GM12878 (cell line): Measurements from ENCODE around the gene KIF25. TPM values are rescaled to one million over a fixed set of nuclear protein-coding genes. Genes with fewer than 3 reads are reported as not detected.
"Not testable (repeated sequence)": the region's sequence is repeated elsewhere in the genome, so short reads cannot be mapped to it uniquely, and the experiment has no call there.

ENCODE experiments used
- ATAC-seq: fragments of 200-7000 bp; cut with Tn5 transposase; 3 replicates; pipeline ENCODE4 v1.9.1; 2020; ENCODE audit warnings: mild to moderate bottlenecking, moderate library complexity
- BruUV-seq: library from RNA; stranded (reverse); fragments of 400-500 nt; replicated peaks from 2 replicates; lab custom pipeline; 2021; lab: Mats Ljungman, UMichigan
- CTCF ChIA-PET: fragments of 300-600 bp; sonication (Branson Sonifier 250); formaldehyde crosslinking; extraction: SDS; loops from one replicate; lab custom pipeline; 2021; ENCODE audit warnings: inconsistent platforms; lab: Yijun Ruan, JAX
- POLR2A ChIA-PET: fragments of 350-600 bp; formaldehyde crosslinking; extraction: SDS; loops from one replicate; lab custom pipeline; 2021; ENCODE audit warnings: inconsistent platforms; lab: Charles Lee
- RAD21 ChIA-PET: fragments of 300-600 bp; sonication (Branson Sonifier 250); formaldehyde crosslinking; loops from one replicate; lab custom pipeline; 2023; ENCODE audit warnings: antibody characterized with exemption; ENCODE audit not compliant: unreplicated experiment; lab: Charles Lee
- SMC1A ChIA-PET: fragments of 300-600 bp; sonication (Branson Sonifier 250); formaldehyde crosslinking; loops from one replicate; lab custom pipeline; 2023; ENCODE audit not compliant: unreplicated experiment, uncharacterized antibody; lab: Charles Lee
- DNase-seq: peaks from one replicate; pipeline ENCODE4 v3.0.0-alpha.2; 2011; ENCODE audit warnings: low read depth, low spot score
- FAIRE-seq: peaks from 3 replicates; lab custom pipeline; 2011; peaks lifted over from hg19 to GRCh38; lab: Jason Lieb, UNC
- H2AFZ ChIP-seq: 2 replicates; pipeline ENCODE4 v1.6.0; 2011; ENCODE audit warnings: low read depth, low read length, control low read depth; ENCODE audit not compliant: control insufficient read depth
- H3K27ac ChIP-seq: 2 replicates; pipeline ENCODE4 v1.5.1; 2011; ENCODE audit warnings: control low read depth; ENCODE audit not compliant: control insufficient read depth, insufficient read depth
- H3K27me3 ChIP-seq, 2 experiments: replicated peaks in 1 of 2; 2 replicates each; pipeline versions ENCODE4 v1.6.0 to v1.6.1; 2011; ENCODE audit warnings: low read length in 1 of 2; ENCODE audit not compliant: control insufficient read depth in 2 of 2, insufficient read depth in 2 of 2
- H3K36me3 ChIP-seq, 2 experiments: 2 replicates each; pipeline ENCODE4 v1.5.1; 2011; ENCODE audit warnings: low read length in 1 of 2; ENCODE audit not compliant: control insufficient read depth in 2 of 2, insufficient read depth in 2 of 2
- H3K4me1 ChIP-seq: 2 replicates; pipeline ENCODE4 v1.6.1; 2011; ENCODE audit warnings: mild to moderate bottlenecking, low read length, moderate library complexity, mixed read lengths; ENCODE audit not compliant: control insufficient read depth, insufficient read depth
- H3K4me2 ChIP-seq: 2 replicates; pipeline ENCODE4 v1.6.0; 2011; ENCODE audit warnings: control low read depth; ENCODE audit not compliant: control insufficient read depth, insufficient read depth
- H3K4me3 ChIP-seq: fragments of 200-600 bp; sonication (generic); 2 replicates; pipeline ENCODE4 v1.5.1; 2016
- H3K79me2 ChIP-seq: 2 replicates; pipeline ENCODE4 v1.6.0; 2011; ENCODE audit warnings: low read length; ENCODE audit not compliant: control insufficient read depth, insufficient read depth
- H3K9ac ChIP-seq: 2 replicates; pipeline ENCODE4 v1.8.0; 2011; ENCODE audit warnings: low read length, control low read depth, mixed read lengths; ENCODE audit not compliant: control insufficient read depth, insufficient read depth
- H3K9me3 ChIP-seq: replicated peaks from 3 replicates; pipeline ENCODE4 v1.5.1; 2011; ENCODE audit warnings: mild to moderate bottlenecking, low read length; ENCODE audit not compliant: control insufficient read depth, insufficient read depth
- H4K20me1 ChIP-seq: 2 replicates; pipeline ENCODE4 v1.6.0; 2011; ENCODE audit not compliant: control insufficient read depth, insufficient read depth
- NR2C2 ChIP-seq: IDR thresholded peaks from 2 replicates; pipeline ENCODE4 v1.6.1; 2011; ENCODE audit warnings: borderline replicate concordance, low read depth; ENCODE audit not compliant: control insufficient read depth, insufficient read length
- WGBS: methylation state at CpG from one replicate; pipeline ENCODE4 v1.1.6; 2016; ENCODE audit warnings: low lambda C conversion rate; ENCODE audit not compliant: insufficient replicate concordance, insufficient coverage; ENCODE audit errors: missing lambda C conversion rate; 5-methylcytosine and 5-hydroxymethylcytosine counted together
- in situ Hi-C: fragments of 300-500 bp; cut with MboI; formaldehyde crosslinking; loops from 9 replicates; pipeline ENCODE4 v1.14.3; 2018; ENCODE audit warnings: mixed read lengths
- intact Hi-C: fragments of 100-400 bp; cut with micrococcal nuclease; formaldehyde crosslinking; loops from one replicate; pipeline ENCODE4 v1.14.2; 2022; ENCODE audit not compliant: unreplicated experiment
- polyA plus RNA-seq, 11 experiments: library from polyadenylated mRNA; depleted of rRNA in 4 of 11; unstranded in 6 of 11; stranded (reverse) in 5 of 11; fragments of >200 nt; fragmentation: Nextera tagmentation in 4 of 11; fragmentation: Illumina TruSeq in 1 of 11; extraction: Ambion mirVana in 4 of 11; extraction: Trizol in 1 of 11; gene quantifications; 1 replicate in 1 of 11; 2 replicates in 10 of 11; pipeline versions ENCODE4 v1.2.1 to v1.2.3, GENCODE V29; 2011 to 2016; ENCODE audit warnings: inconsistent platforms in 2 of 11, missing spikeins in 2 of 11, low read depth in 1 of 11
- total RNA-seq, 4 experiments: library from RNA; depleted of rRNA in 3 of 4; stranded (reverse); fragments of >200 nt in 3 of 4; fragmentation: Illumina TruSeq in 1 of 4; extraction: Trizol in 1 of 4; gene quantifications; 2 replicates each; pipeline versions ENCODE4 v1.2.1 to v1.2.3, GENCODE V29; 2013 to 2021

KIF25 gene
- total and polyA plus RNA-seq, 10 of the 15 experiments (the other 5 are each of a cell fraction or from before 2014, with no cell fraction given) = not detected

DNA sequence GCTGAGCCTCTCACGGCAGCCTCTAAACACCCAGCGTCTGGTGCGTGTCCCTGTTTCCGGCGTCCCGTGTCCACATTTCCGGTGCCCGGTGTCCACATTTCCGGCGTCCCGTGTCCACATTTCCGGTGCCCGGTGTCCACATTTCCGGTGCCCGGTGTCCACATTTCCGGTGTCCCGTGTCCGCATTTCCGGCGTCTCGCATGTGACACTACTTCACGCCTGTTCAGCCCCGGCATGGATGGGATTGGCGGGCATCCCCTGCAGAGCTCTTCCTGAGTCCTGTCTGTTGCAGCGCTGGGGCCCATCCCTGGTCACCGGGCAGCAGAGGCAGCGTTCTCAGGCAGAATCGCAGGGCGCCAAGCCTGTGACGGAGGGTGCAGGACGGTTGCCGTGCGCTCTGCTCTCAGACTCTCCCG lies 78.3 kb downstream of the KIF25 start:
- 80% methylated on average over 22 of the region's 34 CpGs for WGBS

DNA sequence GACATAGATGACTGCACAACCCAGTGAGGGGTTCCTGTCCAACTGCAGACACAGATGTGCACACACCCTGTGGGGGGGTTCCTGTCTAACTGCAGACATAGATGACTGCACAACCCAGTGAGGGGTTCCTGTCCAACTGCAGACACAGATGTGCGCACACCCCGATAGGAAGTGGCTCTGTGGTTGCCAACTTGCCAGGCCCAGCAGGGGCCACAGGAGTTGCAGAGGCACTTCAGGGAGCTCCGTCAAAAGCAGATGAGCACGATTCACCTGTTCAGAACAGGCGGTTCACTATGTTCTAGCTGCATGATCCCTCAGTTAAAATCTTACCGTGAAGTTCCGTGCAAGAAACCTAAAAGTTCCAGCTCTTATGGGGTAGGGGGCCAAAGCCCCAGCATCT lies 79.9 kb downstream of the KIF25 start:
- RAD21 ChIA-PET, H3K36me3 ChIP-seq, H3K27ac ChIP-seq, H3K4me2 ChIP-seq, H3K4me3 ChIP-seq, intact Hi-C loops, H3K27me3 ChIP-seq, POLR2A ChIA-PET, in situ Hi-C loops, FAIRE-seq, ATAC-seq, H2AFZ ChIP-seq, H3K9me3 ChIP-seq, H3K79me2 ChIP-seq, H3K4me1 ChIP-seq, DNase-seq, H4K20me1 ChIP-seq, CTCF ChIA-PET, H3K9ac ChIP-seq, BruUV-seq, SMC1A ChIA-PET: not testable (repeated sequence)
- WGBS = 48% methylated on average over 7 of the region's 7 CpGs

More for the DNA sequence above, 78.3 kb downstream of the KIF25 start:
- SMC1A ChIA-PET = no interaction called here
- no peaks in the 10 kb centered on the region for H3K9me3 ChIP-seq
- ATAC-seq (no peak), FAIRE-seq (no peak)
- in situ Hi-C loops = no loop called here
- CTCF ChIA-PET = no interaction called here
- no peak overlapping the region for H3K9ac ChIP-seq
- no peaks in the 10 kb centered on the region for H3K4me1 ChIP-seq
- H3K4me3 ChIP-seq = no peak overlapping the region
- POLR2A ChIA-PET = no interaction called here
- intact Hi-C loops = no loop called here
- H3K79me2 ChIP-seq = no peaks in the 10 kb centered on the region
- H3K27me3 ChIP-seq = no peaks in the 10 kb centered on the region
- no peak overlapping the region for H2AFZ ChIP-seq
- H3K36me3 ChIP-seq = no peaks in the 10 kb centered on the region
- RAD21 ChIA-PET = no interaction called here
- no peak overlapping the region for H3K27ac ChIP-seq
- H4K20me1 ChIP-seq = no peaks in the 10 kb centered on the region
- TF ChIP-seq NR2C2 = no peak
- TF ChIP-seq, all 136 proteins: peak for 0
- H3K4me2 ChIP-seq = no peak overlapping the region
- DNase-seq = no peak
- BruUV-seq = no TSS peak
